Mucosa of descending colon (tissue), 3 donors: ENCODE data around the gene BDKRB1. TPM values are rescaled to one million over a fixed set of nuclear protein-coding genes. Genes with fewer than 3 reads are reported as not detected.

Source experiments
- ATAC-seq: fragments of 200-7000 bp; cut with Tn5 transposase; one replicate; pipeline ENCODE4 v1.9.1; 2020; ENCODE audit warnings: mild to moderate bottlenecking, moderate library complexity
- DNase-seq, 3 donors: peaks; one replicate each; pipeline ENCODE4 v3.0.0-alpha.2; 2020
- H3K36me3 ChIP-seq: fragments of 200-600 bp; one replicate; pipeline ENCODE4 v1.8.0; 2021; ENCODE audit warnings: low read depth, mild to moderate bottlenecking
- H3K4me1 ChIP-seq: fragments of 200-600 bp; one replicate; pipeline ENCODE4 v1.8.0; 2021; ENCODE audit warnings: low read depth, mild to moderate bottlenecking
- H3K4me3 ChIP-seq: fragments of 200-600 bp; one replicate; pipeline ENCODE4 v1.8.0; 2021; ENCODE audit warnings: mild to moderate bottlenecking
- H3K9me3 ChIP-seq: fragments of 200-600 bp; one replicate; pipeline ENCODE4 v1.8.0; 2021; ENCODE audit warnings: mild to moderate bottlenecking
- intact Hi-C, 2 donors: fragments of 100-400 bp; cut with DNase I in 1 of 2; cut with micrococcal nuclease in 1 of 2; formaldehyde crosslinking; loops; one replicate each; pipeline versions ENCODE4 v1.11.0 to v1.11.1; 2022; cut with DNase I, micrococcal nuclease
- total RNA-seq, 3 donors: library from RNA; stranded (reverse); fragmentation: NEBNext Ultra II Directional in 2 of 3; extraction: Animal tissue kit (Norgen Biotek cat#: 25700) in 2 of 3; gene quantifications; one replicate each; pipeline versions ENCODE4 v1.2.1 to v1.2.4, GENCODE V29; 2021 to 2023
- TF ChIP-seq, protein P1 (sequence below): fragments of 200-600 bp; IDR thresholded peaks from one replicate; pipeline ENCODE4 v1.8.0; 2022; ENCODE audit warnings: antibody characterized with exemption, mild to moderate bottlenecking
- donor health status: DM: no; HTN: no; CAD: no; lungs with moderate emphysema.
- donor health status: DM: no; HTN: no; CAD: no.
- donor health status: DM: no; HTN: yes; CAD: no.

Gene BDKRB1
- total RNA-seq, 3 donors from 2014 or later: 6.1 to 10.6 (median 7.7) TPM

DNA sequence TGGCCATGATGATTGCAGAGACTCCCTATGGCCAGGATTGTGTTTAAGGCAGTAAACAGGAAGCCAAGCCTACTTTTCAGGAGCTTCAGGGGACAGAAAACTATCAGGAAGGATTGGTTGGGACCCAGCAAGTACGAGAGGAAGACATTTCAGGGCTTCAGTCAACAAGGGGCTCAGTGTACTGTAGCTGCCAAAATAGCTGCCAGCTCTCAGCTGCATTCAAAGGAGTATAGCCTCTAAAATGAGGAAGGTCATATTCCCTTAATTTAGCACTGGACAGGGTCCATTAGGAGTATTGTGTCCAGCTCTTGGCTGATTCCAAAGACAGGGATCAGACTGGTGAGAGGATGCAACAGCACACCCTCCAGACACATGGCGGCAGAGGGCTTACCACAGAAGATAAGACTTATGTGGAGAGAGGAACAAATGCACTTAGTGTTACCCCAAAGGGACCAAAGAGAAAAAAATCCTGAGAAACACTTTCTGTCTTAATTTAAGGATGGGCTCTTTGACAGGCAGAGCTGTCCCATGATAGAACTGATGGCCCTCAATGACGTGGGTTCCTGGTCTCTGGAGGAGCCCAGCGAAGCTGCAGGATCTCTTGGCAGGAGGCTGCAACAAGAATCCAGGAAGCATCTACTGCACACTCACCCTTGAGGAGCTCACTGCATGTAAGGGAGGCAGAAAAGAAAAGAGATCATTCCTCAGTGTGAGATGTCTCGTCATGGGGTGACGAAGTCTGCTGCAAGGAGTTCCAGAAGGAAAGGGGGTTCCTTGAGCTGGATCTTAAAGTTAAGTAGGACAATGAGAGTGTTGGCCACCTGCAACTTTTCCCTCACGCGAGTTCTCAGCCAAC is 14.8 kb downstream of the BDKRB1 start:
- intact Hi-C loops: no loop called here
- no peak for ATAC-seq

GRCh38 chr14:96271421-96271762 is 15.4 kb downstream of the BDKRB1 start:
- intact Hi-C loops: no loop called here

More for the DNA sequence above, 14.8 kb downstream of the BDKRB1 start:
- peaks cover 2% of the 10 kb centered on the region for H3K9me3 ChIP-seq
- no peak overlapping the region for H3K4me3 ChIP-seq
- H3K36me3 ChIP-seq: no peaks in the 10 kb centered on the region
- no peak for DNase-seq
- TF ChIP-seq, protein P1, sequence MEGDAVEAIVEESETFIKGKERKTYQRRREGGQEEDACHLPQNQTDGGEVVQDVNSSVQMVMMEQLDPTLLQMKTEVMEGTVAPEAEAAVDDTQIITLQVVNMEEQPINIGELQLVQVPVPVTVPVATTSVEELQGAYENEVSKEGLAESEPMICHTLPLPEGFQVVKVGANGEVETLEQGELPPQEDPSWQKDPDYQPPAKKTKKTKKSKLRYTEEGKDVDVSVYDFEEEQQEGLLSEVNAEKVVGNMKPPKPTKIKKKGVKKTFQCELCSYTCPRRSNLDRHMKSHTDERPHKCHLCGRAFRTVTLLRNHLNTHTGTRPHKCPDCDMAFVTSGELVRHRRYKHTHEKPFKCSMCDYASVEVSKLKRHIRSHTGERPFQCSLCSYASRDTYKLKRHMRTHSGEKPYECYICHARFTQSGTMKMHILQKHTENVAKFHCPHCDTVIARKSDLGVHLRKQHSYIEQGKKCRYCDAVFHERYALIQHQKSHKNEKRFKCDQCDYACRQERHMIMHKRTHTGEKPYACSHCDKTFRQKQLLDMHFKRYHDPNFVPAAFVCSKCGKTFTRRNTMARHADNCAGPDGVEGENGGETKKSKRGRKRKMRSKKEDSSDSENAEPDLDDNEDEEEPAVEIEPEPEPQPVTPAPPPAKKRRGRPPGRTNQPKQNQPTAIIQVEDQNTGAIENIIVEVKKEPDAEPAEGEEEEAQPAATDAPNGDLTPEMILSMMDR: no peak
- H3K4me1 ChIP-seq: peaks cover 4% of the 10 kb centered on the region

GRCh38 chr14:96272777-96273473 is 16.9 kb downstream of the BDKRB1 start:
- H3K9me3 ChIP-seq: peaks cover 6% of the 10 kb centered on the region
- intact Hi-C loops: no loop called here
- no peak overlapping the region for H3K4me3 ChIP-seq
- no peaks in the 10 kb centered on the region for H3K36me3 ChIP-seq
- DNase-seq (no peak), ATAC-seq (no peak)
- peaks cover 4% of the 10 kb centered on the region for H3K4me1 ChIP-seq
- TF ChIP-seq, protein P1: no peak

More at GRCh38 chr14:96271421-96271762, 15.4 kb downstream of the BDKRB1 start:
- ATAC-seq (peak; percentile 67), DNase-seq (no peak)
- peaks cover 2% of the 10 kb centered on the region for H3K9me3 ChIP-seq
- H3K36me3 ChIP-seq: no peaks in the 10 kb centered on the region
- no peak overlapping the region for H3K4me3 ChIP-seq
- TF ChIP-seq, protein P1: no peak
- peaks cover 4% of the 10 kb centered on the region for H3K4me1 ChIP-seq

GRCh38 chr14:96273629-96274028 is 17.6 kb downstream of the BDKRB1 start:
- intact Hi-C loops: loop anchor here in 1 of 2 donors (2.0 kb wide), 1 partner anchor 171 kb away; no protein-coding TSS in a partner anchor
- Histone ChIP-seq H3K9me3 (peaks cover 10% of the 10 kb centered on the region), H3K4me3 (no peak overlapping the region), H3K36me3 (no peaks in the 10 kb centered on the region), H3K4me1 (peaks cover 4% of the 10 kb centered on the region)
- TF ChIP-seq, protein P1: no peak
- ATAC-seq (no peak), DNase-seq (no peak)

- no peaks in the 10 kb centered on the region for H3K36me3 ChIP-seq
- ATAC-seq (no peak), DNase-seq (no peak)
- TF ChIP-seq, protein P1: no peak
- H3K4me1 ChIP-seq: peaks cover 4% of the 10 kb centered on the region
- intact Hi-C loops: loop anchor here in 1 of 2 donors (2.0 kb wide), 1 partner anchor 171 kb away; no protein-coding TSS in a partner anchor
- H3K9me3 ChIP-seq: peaks cover 10% of the 10 kb centered on the region
- no peak overlapping the region for H3K4me3 ChIP-seq
These were observed 18.1 kb downstream of the BDKRB1 start for GRCh38 chr14:96274122-96274521.
